ENCODE measurements around the gene PEPD.

GRCh38 chr19:33523167-33523566 lies 1.6 kb upstream of the PEPD start:
- TF ChIP-seq CTCF (IDR thresholded peaks at IDR 0.05; ENCODE audit: poor library complexity) (no peak), EZH2 (IDR thresholded peaks at IDR 0.05; ENCODE audit: borderline replicate concordance) (no peak), EZH2phosphoT487 (IDR thresholded peaks at IDR 0.05; ENCODE audit: low read depth, severe bottlenecking, unreplicated experiment) (no peak)

Measured in hepatocyte (in vitro differentiated cells).